Endothelial cell of umbilical vein (primary cell): ENCODE measurements around the gene KRT15.

Experiments used
- CTCF ChIP-seq, 2 donors: IDR thresholded peaks; 1 replicate in 1 of 2; 2 replicates in 1 of 2; pipeline ENCODE4 v1.5.1; 2011; ENCODE audit warnings: low read length in 2 of 2, mild to moderate bottlenecking in 2 of 2, moderate library complexity in 2 of 2, control low read depth in 1 of 2, inconsistent platforms in 1 of 2, low read depth in 1 of 2; ENCODE audit not compliant: insufficient read depth in 1 of 2; ENCODE audit errors: extremely low read depth in 1 of 2
- EZH2 ChIP-seq: IDR thresholded peaks from 2 replicates; pipeline ENCODE4 v1.6.1; 2012; ENCODE audit warnings: borderline replicate concordance, low read depth, mild to moderate bottlenecking, moderate library complexity, low read length, inconsistent platforms; ENCODE audit not compliant: severe bottlenecking
- POLR2A ChIP-seq: IDR thresholded peaks from 2 replicates; pipeline ENCODE4 v1.6.1; 2012; ENCODE audit warnings: low read depth, mild to moderate bottlenecking, control low read depth, low read length
- POLR2AphosphoS5 ChIP-seq: IDR thresholded peaks from 2 replicates; pipeline ENCODE4 v1.6.1; 2012; ENCODE audit warnings: low read depth, mild to moderate bottlenecking, control low read depth, low read length, moderate library complexity; ENCODE audit not compliant: insufficient read depth

DNA sequence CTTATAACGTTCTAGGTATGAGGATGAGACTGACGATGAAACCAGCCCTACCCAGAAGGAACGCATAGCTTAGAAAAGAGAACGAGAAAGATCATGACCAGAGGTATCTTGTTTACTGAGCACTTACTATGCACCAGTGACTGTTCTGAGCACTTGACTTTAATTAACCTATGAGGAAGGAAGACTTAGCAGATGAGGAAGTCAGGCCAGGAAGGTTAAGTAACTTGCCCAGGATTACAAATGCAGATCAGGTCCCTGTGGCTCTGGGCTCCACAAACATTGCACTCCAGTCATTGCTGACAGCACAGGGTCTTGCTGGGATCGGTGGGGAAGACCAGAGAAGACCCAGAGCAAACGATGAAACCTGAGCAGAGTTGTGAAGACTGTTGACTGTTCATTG is 20.4 kb downstream of the KRT15 start:
- TF ChIP-seq POLR2A (no peak), CTCF (IDR thresholded peaks at IDR 0.05; ENCODE audit: extremely low read depth in 1 of 2, insufficient read depth in 1 of 2, low read depth in 1 of 2, low read length in 2 of 2) (no peak), POLR2AphosphoS5 (no peak), EZH2 (no peak)
